Right atrium auricular region (tissue), 2 donors: ENCODE results near the gene ACBD6. TPM values are rescaled to one million over a fixed set of nuclear protein-coding genes. Genes with fewer than 3 reads are reported as not detected.

Experiments used
- DNase-seq: peaks from one replicate; pipeline ENCODE4 v3.0.0-alpha.2; 2019; ENCODE audit warnings: low spot score
- H3K27ac ChIP-seq, 2 donors: fragments of 200-600 bp; sonication (generic); 1 replicate in 1 of 2; 2 replicates in 1 of 2; pipeline ENCODE4 v1.5.1; 2016 to 2019
- H3K27me3 ChIP-seq, 2 donors: fragments of 200-600 bp; sonication (generic); one replicate each; pipeline versions ENCODE4 v1.5.1 to v1.6.0; 2017 to 2019
- H3K36me3 ChIP-seq: fragments of 200-600 bp; sonication (generic); one replicate; pipeline ENCODE4 v1.5.1; 2016
- H3K4me1 ChIP-seq, 2 donors: fragments of 200-600 bp; sonication (generic); one replicate each; pipeline versions ENCODE4 v1.5.1 to v1.6.0; 2017 to 2019
- H3K4me3 ChIP-seq, 2 donors: fragments of 200-600 bp; sonication (generic); 1 replicate in 1 of 2; 2 replicates in 1 of 2; pipeline ENCODE4 v1.5.1; 2017 to 2019; ENCODE audit warnings: mild to moderate bottlenecking in 1 of 2, moderate library complexity in 1 of 2
- H3K9me3 ChIP-seq, 2 donors: fragments of 200-600 bp; sonication (generic); one replicate each; pipeline ENCODE4 v1.5.1; 2019
- total RNA-seq, 2 donors: library from RNA; depleted of rRNA; stranded (reverse); fragments of >200 nt; gene quantifications; one replicate each; pipeline ENCODE4 v1.1.0, GENCODE V29; 2016
- TF ChIP-seq, protein P1 (sequence below), 2 donors: fragments of 200-600 bp; sonication (generic); IDR thresholded peaks; one replicate each; pipeline ENCODE4 v1.5.1; 2019; ENCODE audit warnings: antibody characterized with exemption in 2 of 2

Gene ACBD6
- total RNA-seq, 2 donors from 2014 or later: 24.0 to 29.0 TPM

DNA sequence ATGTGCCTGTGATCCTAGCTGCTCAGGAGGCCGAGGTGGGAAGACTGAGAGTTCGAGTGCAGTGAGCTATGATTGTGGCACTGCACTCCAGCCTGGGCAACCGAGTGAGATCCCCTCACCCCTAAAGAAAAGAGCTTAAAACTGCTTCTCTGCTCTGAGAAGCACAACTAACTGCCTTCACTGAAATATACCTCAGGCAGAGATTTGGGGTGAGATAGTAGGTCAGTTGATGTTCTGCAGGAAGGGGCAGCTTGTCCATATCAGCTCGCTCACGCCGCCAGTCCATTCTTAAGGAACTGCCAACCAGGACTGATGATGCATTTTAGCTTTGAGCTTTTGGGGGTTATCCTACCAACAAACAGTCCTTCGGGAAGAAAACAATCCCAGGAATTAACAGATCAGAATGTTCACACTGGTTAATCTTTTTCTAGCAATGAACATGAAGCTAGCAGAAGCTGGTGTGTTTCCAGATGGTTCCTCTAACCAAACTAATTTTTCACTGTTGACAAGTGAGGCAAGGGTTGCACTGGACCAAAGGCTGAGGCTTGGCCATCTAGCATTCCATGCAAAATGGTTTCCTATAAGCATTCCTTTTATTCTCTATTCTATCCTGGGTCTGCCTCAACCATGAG is 240.7 kb downstream of the ACBD6 start:
- H3K36me3 ChIP-seq: no peaks in the 10 kb centered on the region
- H3K9me3 ChIP-seq: no peaks in the 10 kb centered on the region
- no peaks in the 10 kb centered on the region for H3K4me1 ChIP-seq
- TF ChIP-seq, protein P1, sequence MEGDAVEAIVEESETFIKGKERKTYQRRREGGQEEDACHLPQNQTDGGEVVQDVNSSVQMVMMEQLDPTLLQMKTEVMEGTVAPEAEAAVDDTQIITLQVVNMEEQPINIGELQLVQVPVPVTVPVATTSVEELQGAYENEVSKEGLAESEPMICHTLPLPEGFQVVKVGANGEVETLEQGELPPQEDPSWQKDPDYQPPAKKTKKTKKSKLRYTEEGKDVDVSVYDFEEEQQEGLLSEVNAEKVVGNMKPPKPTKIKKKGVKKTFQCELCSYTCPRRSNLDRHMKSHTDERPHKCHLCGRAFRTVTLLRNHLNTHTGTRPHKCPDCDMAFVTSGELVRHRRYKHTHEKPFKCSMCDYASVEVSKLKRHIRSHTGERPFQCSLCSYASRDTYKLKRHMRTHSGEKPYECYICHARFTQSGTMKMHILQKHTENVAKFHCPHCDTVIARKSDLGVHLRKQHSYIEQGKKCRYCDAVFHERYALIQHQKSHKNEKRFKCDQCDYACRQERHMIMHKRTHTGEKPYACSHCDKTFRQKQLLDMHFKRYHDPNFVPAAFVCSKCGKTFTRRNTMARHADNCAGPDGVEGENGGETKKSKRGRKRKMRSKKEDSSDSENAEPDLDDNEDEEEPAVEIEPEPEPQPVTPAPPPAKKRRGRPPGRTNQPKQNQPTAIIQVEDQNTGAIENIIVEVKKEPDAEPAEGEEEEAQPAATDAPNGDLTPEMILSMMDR (IDR thresholded peaks at IDR 0.05): no peak
- H3K27ac ChIP-seq: no peak overlapping the region
- no peak overlapping the region for H3K4me3 ChIP-seq
- DNase-seq: no peak
- no peaks in the 10 kb centered on the region for H3K27me3 ChIP-seq

GRCh38 chr1:180261030-180261429 is 241.3 kb downstream of the ACBD6 start:
- Histone ChIP-seq H3K9me3 (no peaks in the 10 kb centered on the region), H3K36me3 (no peaks in the 10 kb centered on the region), H3K4me3 (no peak overlapping the region), H3K4me1 (no peaks in the 10 kb centered on the region), H3K27ac (no peak overlapping the region), H3K27me3 (no peaks in the 10 kb centered on the region)
- TF ChIP-seq, protein P1 (IDR thresholded peaks at IDR 0.05): no peak
- DNase-seq: no peak

GRCh38 chr1:180260541-180260940 is 241.8 kb downstream of the ACBD6 start:
- Histone ChIP-seq H3K9me3 (no peaks in the 10 kb centered on the region), H3K4me1 (no peaks in the 10 kb centered on the region), H3K4me3 (no peak overlapping the region), H3K36me3 (no peaks in the 10 kb centered on the region), H3K27ac (no peak overlapping the region), H3K27me3 (no peaks in the 10 kb centered on the region)
- DNase-seq: no peak
- TF ChIP-seq, protein P1 (IDR thresholded peaks at IDR 0.05): no peak

GRCh38 chr1:180259431-180260338 is 242.7 kb downstream of the ACBD6 start:
- H3K27me3 ChIP-seq: no peaks in the 10 kb centered on the region
- no peaks in the 10 kb centered on the region for H3K9me3 ChIP-seq
- H3K36me3 ChIP-seq: no peaks in the 10 kb centered on the region
- no peak for DNase-seq
- no peaks in the 10 kb centered on the region for H3K4me1 ChIP-seq
- H3K4me3 ChIP-seq: no peak overlapping the region
- H3K27ac ChIP-seq: no peak overlapping the region
- TF ChIP-seq, protein P1 (IDR thresholded peaks at IDR 0.05): no peak

DNA sequence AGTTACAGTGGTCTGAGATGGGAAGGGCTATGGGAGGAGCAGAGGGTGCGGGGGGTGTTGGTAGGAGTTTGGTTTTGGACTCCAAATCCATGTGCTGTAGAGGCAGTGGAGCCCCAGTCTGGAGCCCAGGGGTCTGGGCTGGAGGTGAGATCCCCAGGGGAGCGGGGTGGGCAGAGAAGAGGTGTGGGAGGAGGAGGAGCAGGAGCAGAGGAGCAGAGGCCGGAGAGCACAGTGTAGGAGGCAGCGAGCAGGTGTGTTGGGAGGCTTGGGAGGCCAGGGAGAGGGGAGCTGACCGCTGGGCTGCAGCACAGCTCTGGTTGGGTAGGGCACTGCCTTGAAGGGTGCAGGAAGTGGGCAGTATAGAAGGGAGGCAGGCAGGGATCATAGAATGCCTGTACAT is 243.4 kb downstream of the ACBD6 start:
- no peaks in the 10 kb centered on the region for H3K4me1 ChIP-seq
- H3K27ac ChIP-seq: no peak overlapping the region
- no peak overlapping the region for H3K4me3 ChIP-seq
- H3K9me3 ChIP-seq: no peaks in the 10 kb centered on the region
- TF ChIP-seq, protein P1 (IDR thresholded peaks at IDR 0.05): no peak
- H3K27me3 ChIP-seq: no peaks in the 10 kb centered on the region
- no peak for DNase-seq
- no peaks in the 10 kb centered on the region for H3K36me3 ChIP-seq
